Subcutaneous abdominal adipose tissue (tissue), 5 donors: ENCODE results near the gene SPDYE2B.
A peak's percentile ranks its signal among the peaks of the same experiment; 100 is the strongest.
"Not testable (repeated sequence)": the region's sequence is repeated elsewhere in the genome, so short reads cannot be mapped to it uniquely, and the experiment has no call there.

Experiments
- H3K27ac ChIP-seq: one replicate; pipeline ENCODE4 v1.7.0; 2013; ENCODE audit warnings: low read depth, mild to moderate bottlenecking, inconsistent platforms, low read length, moderate library complexity
- H3K27me3 ChIP-seq, 5 donors: one replicate each; pipeline ENCODE4 v1.7.0; 2013; ENCODE audit warnings: low read length in 5 of 5, inconsistent platforms in 1 of 5; ENCODE audit not compliant: control insufficient read depth in 5 of 5, insufficient read depth in 4 of 5
- H3K36me3 ChIP-seq, 5 donors: one replicate each; pipeline ENCODE4 v1.7.0; 2013; ENCODE audit warnings: low read length in 5 of 5; ENCODE audit not compliant: control insufficient read depth in 5 of 5, insufficient read depth in 5 of 5
- H3K4me1 ChIP-seq, 5 donors: one replicate each; pipeline ENCODE4 v1.7.0; 2013; ENCODE audit warnings: low read length in 5 of 5, mild to moderate bottlenecking in 3 of 5, moderate library complexity in 1 of 5; ENCODE audit not compliant: control insufficient read depth in 5 of 5, insufficient read depth in 5 of 5
- H3K4me3 ChIP-seq, 5 donors: one replicate each; pipeline ENCODE4 v1.7.0; 2013; ENCODE audit warnings: low read length in 5 of 5, low read depth in 1 of 5
- H3K9ac ChIP-seq, 5 donors: one replicate each; pipeline ENCODE4 v1.7.0; 2013; ENCODE audit warnings: low read length in 5 of 5, mild to moderate bottlenecking in 4 of 5, moderate library complexity in 3 of 5
- H3K9me3 ChIP-seq, 5 donors: one replicate each; pipeline ENCODE4 v1.7.0; 2013; ENCODE audit warnings: low read length in 5 of 5; ENCODE audit not compliant: control insufficient read depth in 5 of 5
- donor health status: healthy.
- donor health status: healthy.
- donor health status: healthy.
- donor health status: healthy.
- donor health status: healthy.

Gene SPDYE2B

GRCh38 chr7:102642691-102643090 lies 7.4 kb upstream of the SPDYE2B start, which contains the start of gene UPK3BL1:
Gene UPK3BL1 (minus strand): TSS chr7:102642791. CDS start chr7:102642741, 50 bp downstream.
- not testable (repeated sequence) for H3K9ac ChIP-seq, H3K36me3 ChIP-seq, H3K9me3 ChIP-seq, H3K27me3 ChIP-seq, H3K4me1 ChIP-seq, H3K27ac ChIP-seq, H3K4me3 ChIP-seq

DNA sequence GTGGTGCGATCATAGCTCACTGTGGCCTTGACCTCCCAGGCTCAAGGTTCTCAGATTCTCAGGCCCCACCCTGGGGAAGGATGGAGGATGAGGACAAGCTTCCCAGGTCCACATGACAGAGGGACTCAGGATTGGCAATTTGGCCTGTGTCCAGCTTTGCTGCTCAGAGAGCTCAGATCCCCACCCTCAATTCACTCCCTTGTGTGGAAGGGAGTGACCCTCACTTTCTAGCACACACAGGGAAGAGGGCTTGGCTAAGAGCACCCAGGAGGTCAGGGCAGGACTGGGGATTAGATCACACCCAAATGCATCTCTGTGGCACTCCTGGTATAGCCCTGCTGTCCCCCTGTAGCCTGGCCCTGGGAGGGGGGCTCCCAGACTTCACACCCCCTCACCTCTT lies 6.7 kb upstream of the SPDYE2B start:
- not testable (repeated sequence) for H3K27ac ChIP-seq, H3K4me3 ChIP-seq, H3K27me3 ChIP-seq, H3K9ac ChIP-seq, H3K36me3 ChIP-seq, H3K9me3 ChIP-seq, H3K4me1 ChIP-seq

GRCh38 chr7:102647813-102648212 lies 2.3 kb upstream of the SPDYE2B start:
- H3K4me3 ChIP-seq, H3K36me3 ChIP-seq, H3K27me3 ChIP-seq, H3K4me1 ChIP-seq, H3K9ac ChIP-seq, H3K9me3 ChIP-seq, H3K27ac ChIP-seq: not testable (repeated sequence)

DNA sequence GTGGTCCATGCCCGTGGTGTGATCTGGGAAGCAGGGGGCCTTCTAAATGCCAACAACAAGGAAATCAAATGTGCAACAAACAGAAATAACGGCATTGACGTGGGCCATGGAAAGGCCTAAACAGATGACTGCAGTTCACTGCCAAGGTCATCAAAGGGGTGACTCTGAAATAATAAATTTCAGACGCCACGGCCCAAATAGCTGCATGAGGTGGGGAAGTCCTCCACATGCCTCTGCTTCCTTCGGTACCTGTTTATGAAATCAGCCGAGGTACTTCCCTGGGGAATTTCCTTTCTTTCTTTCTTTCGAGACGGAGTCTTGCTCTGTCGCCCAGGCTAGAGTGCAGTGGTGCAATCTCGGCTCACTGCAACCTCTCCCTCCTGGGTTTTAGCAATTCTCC lies 14.6 kb downstream of the SPDYE2B start:
- not testable (repeated sequence) for H3K9ac ChIP-seq, H3K4me1 ChIP-seq, H3K27me3 ChIP-seq, H3K9me3 ChIP-seq, H3K27ac ChIP-seq, H3K36me3 ChIP-seq, H3K4me3 ChIP-seq

GRCh38 chr7:102666850-102667249 lies 16.7 kb downstream of the SPDYE2B start:
- not testable (repeated sequence) for H3K9me3 ChIP-seq, H3K9ac ChIP-seq, H3K36me3 ChIP-seq, H3K27me3 ChIP-seq, H3K4me3 ChIP-seq, H3K27ac ChIP-seq, H3K4me1 ChIP-seq

DNA sequence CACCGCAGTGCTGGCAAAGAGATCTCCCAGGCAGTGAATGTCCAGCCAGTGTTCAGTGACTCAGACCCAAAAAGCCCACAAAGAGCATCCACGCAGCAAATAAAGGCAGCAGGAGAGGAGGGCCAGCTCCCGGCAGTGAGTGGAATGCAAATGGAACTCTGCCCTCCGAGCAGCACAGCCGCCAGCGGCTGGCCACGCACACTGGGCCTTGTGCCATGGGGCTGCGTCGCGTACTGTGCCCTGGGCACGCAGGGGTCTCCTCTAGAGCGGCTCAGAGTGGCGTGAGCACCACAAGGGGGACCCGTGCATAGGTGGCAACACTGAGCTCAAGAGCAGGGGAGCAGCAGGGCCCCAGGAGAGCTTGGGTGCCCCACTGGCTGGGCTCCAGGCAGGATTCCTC lies 17.4 kb downstream of the SPDYE2B start:
- not testable (repeated sequence) for H3K9ac ChIP-seq, H3K36me3 ChIP-seq, H3K4me3 ChIP-seq, H3K9me3 ChIP-seq, H3K27me3 ChIP-seq, H3K27ac ChIP-seq, H3K4me1 ChIP-seq

- H3K9me3 ChIP-seq, H3K27ac ChIP-seq, H3K36me3 ChIP-seq, H3K4me1 ChIP-seq, H3K27me3 ChIP-seq: not testable (repeated sequence)
- Histone ChIP-seq H3K9ac (peak within 1 kb of the TSS in 1 of 5 donors; percentile 66), H3K4me3 (peak within 1 kb of the TSS in 2 of 5 donors; percentile 37 to 40)
These were observed 21.2 kb downstream of the SPDYE2B start, which contains the start of gene POLR2J2 for GRCh38 chr7:102671166-102671955. Gene POLR2J2 (minus strand): TSS chr7:102671663. CDS start chr7:102671601, 62 bp downstream.

DNA sequence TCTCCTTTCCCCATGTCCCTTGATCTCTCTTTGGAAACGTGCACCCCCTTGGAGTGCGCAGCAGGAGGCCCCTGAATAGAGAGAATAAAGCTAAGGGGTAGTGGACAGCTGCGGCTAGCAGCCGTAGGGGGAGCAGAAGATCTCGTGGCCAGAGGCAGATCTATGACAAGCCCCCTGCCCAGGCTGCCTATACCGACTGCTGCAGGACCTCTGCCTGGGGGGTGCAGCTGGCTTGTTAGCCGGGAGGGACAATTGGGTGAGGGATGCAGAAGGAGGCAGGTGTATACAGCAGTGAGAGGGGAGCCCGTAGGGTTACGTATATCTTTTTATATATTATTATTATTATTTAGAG lies 21.8 kb downstream of the SPDYE2B start:
- not testable (repeated sequence) for H3K9me3 ChIP-seq, H3K4me1 ChIP-seq, H3K27ac ChIP-seq, H3K4me3 ChIP-seq, H3K36me3 ChIP-seq, H3K9ac ChIP-seq, H3K27me3 ChIP-seq

GRCh38 chr7:102673447-102674067 lies 23.4 kb downstream of the SPDYE2B start:
- not testable (repeated sequence) for H3K4me3 ChIP-seq, H3K4me1 ChIP-seq, H3K36me3 ChIP-seq, H3K27ac ChIP-seq, H3K9ac ChIP-seq, H3K9me3 ChIP-seq, H3K27me3 ChIP-seq

GRCh38 chr7:102675545-102675944 lies 25.4 kb downstream of the SPDYE2B start:
- H3K9me3 ChIP-seq, H3K9ac ChIP-seq, H3K27ac ChIP-seq, H3K4me3 ChIP-seq, H3K36me3 ChIP-seq, H3K27me3 ChIP-seq, H3K4me1 ChIP-seq: not testable (repeated sequence)
